Neural progenitor cell (in vitro differentiated cells): ENCODE measurements around the gene MED20. TPM values are rescaled to one million over a fixed set of nuclear protein-coding genes. Genes with fewer than 3 reads are reported as not detected.

ENCODE experiments used
- DNase-seq: peaks from one replicate; pipeline ENCODE4 v3.0.0-alpha.2; 2016; ENCODE audit warnings: low spot score
- H2AFZ ChIP-seq: fragments of 200-600 bp; sonication (generic); replicated peaks from 2 replicates; pipeline ENCODE4 v1.6.1; 2016; ENCODE audit warnings: antibody characterized with exemption
- H3F3A ChIP-seq: fragments of 200-600 bp; sonication (generic); 2 replicates; pipeline ENCODE4 v1.6.1; 2016; ENCODE audit warnings: antibody characterized with exemption, low read depth
- H3K27ac ChIP-seq: fragments of 200-600 bp; sonication (generic); 2 replicates; pipeline ENCODE4 v1.5.1; 2016; ENCODE audit warnings: mild to moderate bottlenecking
- H3K27me3 ChIP-seq: fragments of 200-600 bp; sonication (generic); 2 replicates; pipeline ENCODE4 v1.6.1; 2016; ENCODE audit warnings: mild to moderate bottlenecking, moderate library complexity
- H3K36me3 ChIP-seq: fragments of 200-600 bp; sonication (generic); 2 replicates; pipeline ENCODE4 v1.5.1; 2016
- H3K4me1 ChIP-seq: fragments of 200-600 bp; sonication (generic); 2 replicates; pipeline ENCODE4 v1.6.1; 2016; ENCODE audit warnings: mixed run types
- H3K4me2 ChIP-seq: fragments of 200-600 bp; sonication (generic); 2 replicates; pipeline ENCODE4 v1.6.1; 2016
- H3K4me3 ChIP-seq: fragments of 200-600 bp; sonication (generic); 2 replicates; pipeline ENCODE4 v1.5.1; 2016
- H3K79me2 ChIP-seq: fragments of 200-600 bp; sonication (generic); 2 replicates; pipeline ENCODE4 v1.6.1; 2016; ENCODE audit warnings: low read depth
- H3K9ac ChIP-seq: fragments of 200-600 bp; sonication (generic); 2 replicates; pipeline ENCODE4 v1.6.1; 2016
- H3K9me3 ChIP-seq: fragments of 200-600 bp; sonication (generic); 2 replicates; pipeline ENCODE4 v1.5.1; 2016; ENCODE audit warnings: low read depth
- H4K20me1 ChIP-seq: fragments of 200-600 bp; sonication (generic); 2 replicates; pipeline ENCODE4 v1.6.1; 2016; ENCODE audit warnings: low read depth
- H3K27ac Mint-ChIP-seq: 3 replicates; pipeline ENCODE4 v1.8.0; 2021; ENCODE audit warnings: mixed read lengths
- H3K27me3 Mint-ChIP-seq: 2 replicates; pipeline ENCODE4 v1.8.0; 2022; ENCODE audit warnings: low read depth, mild to moderate bottlenecking, inconsistent platforms, moderate library complexity, mixed read lengths; ENCODE audit not compliant: insufficient read depth
- H3K36me3 Mint-ChIP-seq: 3 replicates; pipeline ENCODE4 v1.8.0; 2021; ENCODE audit warnings: mixed read lengths
- H3K4me1 Mint-ChIP-seq: 3 replicates; pipeline ENCODE4 v1.8.0; 2021; ENCODE audit warnings: mixed read lengths
- H3K4me3 Mint-ChIP-seq: 3 replicates; pipeline ENCODE4 v1.8.0; 2021; ENCODE audit warnings: mild to moderate bottlenecking, moderate library complexity, mixed read lengths
- H3K9me3 Mint-ChIP-seq: 3 replicates; pipeline ENCODE4 v1.8.0; 2020; ENCODE audit warnings: mixed read lengths
- EZH2 ChIP-seq: fragments of 200-600 bp; sonication (generic); IDR thresholded peaks from 2 replicates; pipeline ENCODE4 v1.6.1; 2017; ENCODE audit warnings: antibody characterized with exemption, mild to moderate bottlenecking, moderate library complexity
- EZH2phosphoT487 ChIP-seq: fragments of 200-600 bp; sonication (generic); IDR thresholded peaks from 2 replicates; pipeline ENCODE4 v1.6.1; 2017; ENCODE audit warnings: antibody characterized with exemption
- total RNA-seq: library from RNA; depleted of rRNA; stranded (reverse); fragments of >200 nt; gene quantifications from 2 replicates; pipeline ENCODE4 v1.2.3, GENCODE V29; 2015; ENCODE audit warnings: low replicate concordance
- TF ChIP-seq, protein P1 (sequence below): fragments of 200-600 bp; sonication (generic); IDR thresholded peaks from 2 replicates; pipeline ENCODE4 v1.5.1; 2017; ENCODE audit warnings: antibody characterized with exemption, mild to moderate bottlenecking

MED20 gene
- total RNA-seq, 1 donor from 2014 or later, result 29.4 TPM

GRCh38 chr6:41935685-41936072, 14.7 kb upstream of the MED20 start:
- Histone ChIP-seq H3F3A (peaks cover 47% of the 10 kb centered on the region), H3K4me3 (no peak overlapping the region), H3K27ac (peak overlapping the region; percentile 49), H3K4me2 (no peak overlapping the region), H3K9me3 (no peaks in the 10 kb centered on the region), H3K36me3 (no peaks in the 10 kb centered on the region), H2AFZ (no peak overlapping the region), H3K27me3 (peaks cover 4% of the 10 kb centered on the region), H3K9ac (no peak overlapping the region), H3K4me1 (peaks cover 24% of the 10 kb centered on the region), H3K79me2 (no peaks in the 10 kb centered on the region), H4K20me1 (peaks cover 24% of the 10 kb centered on the region)
- H3K4me1 Mint-ChIP-seq, result peaks cover 23% of the 10 kb centered on the region
- H3K9me3 Mint-ChIP-seq, result no peaks in the 10 kb centered on the region
- no peak overlapping the region for H3K4me3 Mint-ChIP-seq
- DNase-seq, result no peak
- TF ChIP-seq EZH2 (no peak), EZH2phosphoT487 (no peak)
- TF ChIP-seq, protein P1, sequence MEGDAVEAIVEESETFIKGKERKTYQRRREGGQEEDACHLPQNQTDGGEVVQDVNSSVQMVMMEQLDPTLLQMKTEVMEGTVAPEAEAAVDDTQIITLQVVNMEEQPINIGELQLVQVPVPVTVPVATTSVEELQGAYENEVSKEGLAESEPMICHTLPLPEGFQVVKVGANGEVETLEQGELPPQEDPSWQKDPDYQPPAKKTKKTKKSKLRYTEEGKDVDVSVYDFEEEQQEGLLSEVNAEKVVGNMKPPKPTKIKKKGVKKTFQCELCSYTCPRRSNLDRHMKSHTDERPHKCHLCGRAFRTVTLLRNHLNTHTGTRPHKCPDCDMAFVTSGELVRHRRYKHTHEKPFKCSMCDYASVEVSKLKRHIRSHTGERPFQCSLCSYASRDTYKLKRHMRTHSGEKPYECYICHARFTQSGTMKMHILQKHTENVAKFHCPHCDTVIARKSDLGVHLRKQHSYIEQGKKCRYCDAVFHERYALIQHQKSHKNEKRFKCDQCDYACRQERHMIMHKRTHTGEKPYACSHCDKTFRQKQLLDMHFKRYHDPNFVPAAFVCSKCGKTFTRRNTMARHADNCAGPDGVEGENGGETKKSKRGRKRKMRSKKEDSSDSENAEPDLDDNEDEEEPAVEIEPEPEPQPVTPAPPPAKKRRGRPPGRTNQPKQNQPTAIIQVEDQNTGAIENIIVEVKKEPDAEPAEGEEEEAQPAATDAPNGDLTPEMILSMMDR, result no peak
- peaks cover 12% of the 10 kb centered on the region for H3K27me3 Mint-ChIP-seq
- peaks cover 11% of the 10 kb centered on the region for H3K36me3 Mint-ChIP-seq
- H3K27ac Mint-ChIP-seq, result no peak overlapping the region

DNA sequence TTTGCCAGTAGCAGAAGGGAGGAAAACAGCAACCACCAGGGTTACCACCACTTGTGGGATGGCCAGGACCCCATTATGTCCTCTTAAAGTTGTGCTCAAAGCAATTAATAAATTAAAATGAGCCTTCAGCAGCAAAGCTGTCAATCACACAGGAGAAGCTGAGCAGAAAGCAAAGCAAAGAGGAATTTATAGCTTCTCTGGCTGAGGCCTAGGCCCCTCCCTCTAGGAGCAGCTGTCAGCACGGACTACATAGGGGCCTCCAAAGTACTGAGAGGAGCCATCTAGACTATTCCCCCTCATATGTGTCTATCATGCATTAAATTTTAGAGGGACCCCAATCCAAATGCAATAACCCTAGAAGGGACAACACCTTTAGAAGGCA, 14.2 kb upstream of the MED20 start:
- peaks cover 24% of the 10 kb centered on the region for H4K20me1 ChIP-seq
- peaks cover 11% of the 10 kb centered on the region for H3K36me3 Mint-ChIP-seq
- H3F3A ChIP-seq, result peaks cover 42% of the 10 kb centered on the region
- H3K27me3 Mint-ChIP-seq, result peaks cover 10% of the 10 kb centered on the region
- H3K27ac ChIP-seq, result peak overlapping the region; percentile 29
- no peak overlapping the region for H3K27ac Mint-ChIP-seq
- no peaks in the 10 kb centered on the region for H3K9me3 ChIP-seq
- H3K4me1 Mint-ChIP-seq, result peaks cover 19% of the 10 kb centered on the region
- H3K79me2 ChIP-seq, result no peaks in the 10 kb centered on the region
- H3K9me3 Mint-ChIP-seq, result no peaks in the 10 kb centered on the region
- peaks cover 19% of the 10 kb centered on the region for H3K4me1 ChIP-seq
- DNase-seq, result no peak
- no peak overlapping the region for H2AFZ ChIP-seq
- H3K4me3 Mint-ChIP-seq, result no peak overlapping the region
- TF ChIP-seq EZH2 (no peak), EZH2phosphoT487 (no peak)
- TF ChIP-seq, protein P1, result no peak
- no peak overlapping the region for H3K4me2 ChIP-seq
- no peak overlapping the region for H3K9ac ChIP-seq
- no peaks in the 10 kb centered on the region for H3K36me3 ChIP-seq
- H3K4me3 ChIP-seq, result no peak overlapping the region
- no peaks in the 10 kb centered on the region for H3K27me3 ChIP-seq

DNA sequence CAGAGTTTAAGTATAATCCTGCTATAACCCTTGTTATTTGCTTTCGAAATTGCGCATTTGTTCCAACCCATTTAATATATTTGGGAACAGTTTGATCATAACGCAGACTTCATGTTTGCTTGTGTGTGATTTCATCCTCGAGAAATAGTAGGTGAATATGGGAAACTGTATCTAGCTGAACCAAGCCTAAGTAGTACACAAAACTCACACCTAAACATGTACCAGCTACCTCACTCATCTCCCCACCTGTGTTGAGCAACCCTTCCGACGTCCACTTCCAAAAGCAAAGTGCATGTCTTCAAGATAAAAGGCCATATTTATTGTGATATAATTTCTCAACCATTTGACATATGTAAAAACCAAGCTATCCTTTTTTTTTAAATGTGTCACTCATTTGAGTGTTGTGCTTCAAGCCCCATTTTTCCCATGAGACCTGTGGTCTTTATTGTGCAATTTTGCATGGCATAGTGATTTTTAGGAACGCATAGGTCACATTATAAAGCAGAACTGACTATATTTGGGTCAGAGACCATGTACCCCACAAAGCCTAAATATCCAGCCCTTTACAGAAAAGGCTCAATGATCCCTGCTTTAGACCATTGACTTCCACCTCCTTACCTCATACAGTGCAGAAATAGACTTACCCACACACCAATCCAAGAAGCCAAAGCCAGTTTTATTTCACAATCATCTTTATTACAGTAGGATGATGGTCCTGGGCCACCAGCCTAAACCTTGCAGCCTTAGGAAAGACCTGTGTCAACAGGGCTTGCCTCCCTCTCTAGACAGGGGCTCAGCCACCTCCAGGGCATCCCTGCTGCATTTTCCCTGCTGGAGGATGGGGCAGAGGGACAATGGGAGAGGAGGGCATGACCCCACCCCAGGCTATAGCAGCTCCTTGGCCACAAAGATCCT, 13.6 kb upstream of the MED20 start:
- no peaks in the 10 kb centered on the region for H3K9me3 ChIP-seq
- no peak overlapping the region for H3K27ac Mint-ChIP-seq
- H3F3A ChIP-seq, result peaks cover 35% of the 10 kb centered on the region
- peaks cover 11% of the 10 kb centered on the region for H3K36me3 Mint-ChIP-seq
- no peaks in the 10 kb centered on the region for H3K36me3 ChIP-seq
- TF ChIP-seq, protein P1, result no peak
- TF ChIP-seq EZH2phosphoT487 (no peak), EZH2 (no peak)
- no peak overlapping the region for H3K4me2 ChIP-seq
- no peak for DNase-seq
- peaks cover 13% of the 10 kb centered on the region for H3K4me1 Mint-ChIP-seq
- no peaks in the 10 kb centered on the region for H3K27me3 ChIP-seq
- no peak overlapping the region for H3K4me3 Mint-ChIP-seq
- peaks cover 13% of the 10 kb centered on the region for H3K4me1 ChIP-seq
- peaks cover 17% of the 10 kb centered on the region for H4K20me1 ChIP-seq
- H2AFZ ChIP-seq, result no peak overlapping the region
- H3K9ac ChIP-seq, result no peak overlapping the region
- peaks cover 5% of the 10 kb centered on the region for H3K27me3 Mint-ChIP-seq
- peak overlapping the region; percentile 29 for H3K27ac ChIP-seq
- H3K4me3 ChIP-seq, result no peak overlapping the region
- H3K9me3 Mint-ChIP-seq, result no peaks in the 10 kb centered on the region
- H3K79me2 ChIP-seq, result no peaks in the 10 kb centered on the region
